Astrocyte (in vitro differentiated cells and primary cell): Measurements from ENCODE around the gene NABP1. TPM values are rescaled to one million over a fixed set of nuclear protein-coding genes. Genes with fewer than 3 reads are reported as not detected.
A peak's percentile ranks its signal among the peaks of the same experiment; 100 is the strongest.

ENCODE experiments used
- DNase-seq: peaks from one replicate; pipeline ENCODE4 v3.0.0-alpha.2; 2010; ENCODE audit warnings: low read depth
- FAIRE-seq: peaks from 2 replicates; lab custom pipeline; 2011; peaks lifted over from hg19 to GRCh38; lab: Jason Lieb, UNC
- H2AFZ ChIP-seq: 2 replicates; pipeline ENCODE4 v1.6.0; 2012; ENCODE audit warnings: low read depth, low read length, inconsistent platforms
- H3K27ac ChIP-seq: 2 replicates; pipeline ENCODE4 v1.5.1; 2011; ENCODE audit warnings: low read depth, low read length, inconsistent platforms
- H3K27me3 ChIP-seq: 2 replicates; pipeline ENCODE4 v1.6.0; 2011; ENCODE audit warnings: low read length, inconsistent platforms; ENCODE audit not compliant: insufficient read depth
- H3K36me3 ChIP-seq: 2 replicates; pipeline ENCODE4 v1.5.1; 2011; ENCODE audit warnings: low read length, inconsistent platforms; ENCODE audit not compliant: insufficient read depth
- H3K4me1 ChIP-seq: 2 replicates; pipeline ENCODE4 v1.5.1; 2011; ENCODE audit warnings: low read length, inconsistent platforms; ENCODE audit not compliant: insufficient read depth
- H3K4me2 ChIP-seq: 2 replicates; pipeline ENCODE4 v1.6.0; 2012; ENCODE audit warnings: low read length, inconsistent platforms
- H3K4me3 ChIP-seq: 2 replicates; pipeline ENCODE4 v1.5.1; 2011; ENCODE audit warnings: low read depth, mild to moderate bottlenecking, low read length, inconsistent platforms; ENCODE audit not compliant: insufficient read depth
- H3K79me2 ChIP-seq: 2 replicates; pipeline ENCODE4 v1.6.0; 2012; ENCODE audit warnings: mild to moderate bottlenecking, low read length, inconsistent platforms; ENCODE audit not compliant: insufficient read depth
- H3K9ac ChIP-seq: 2 replicates; pipeline ENCODE4 v1.6.0; 2012; ENCODE audit warnings: mild to moderate bottlenecking, low read length, inconsistent platforms
- H3K9me3 ChIP-seq: 2 replicates; pipeline ENCODE4 v1.5.1; 2012; ENCODE audit warnings: low read depth, mild to moderate bottlenecking, low read length, inconsistent platforms; ENCODE audit not compliant: insufficient read depth
- H4K20me1 ChIP-seq: 2 replicates; pipeline ENCODE4 v1.6.0; 2012; ENCODE audit warnings: low read length, inconsistent platforms; ENCODE audit not compliant: insufficient read depth
- H3K27ac Mint-ChIP-seq: one replicate; pipeline ENCODE4 v1.8.0; 2021; ENCODE audit warnings: mild to moderate bottlenecking, mixed read lengths; ENCODE audit not compliant: unreplicated experiment
- H3K27me3 Mint-ChIP-seq: one replicate; pipeline ENCODE4 v1.8.0; 2021; ENCODE audit warnings: low read depth, mixed read lengths; ENCODE audit not compliant: unreplicated experiment
- H3K36me3 Mint-ChIP-seq: one replicate; pipeline ENCODE4 v1.8.0; 2021; ENCODE audit warnings: low read depth, mixed read lengths; ENCODE audit not compliant: unreplicated experiment
- H3K4me1 Mint-ChIP-seq: one replicate; pipeline ENCODE4 v1.8.0; 2021; ENCODE audit warnings: low read depth, mixed read lengths; ENCODE audit not compliant: unreplicated experiment
- H3K4me3 Mint-ChIP-seq: one replicate; pipeline ENCODE4 v1.8.0; 2021; ENCODE audit warnings: mild to moderate bottlenecking, moderate library complexity, mixed read lengths; ENCODE audit not compliant: unreplicated experiment
- H3K9me3 Mint-ChIP-seq: one replicate; pipeline ENCODE4 v1.8.0; 2021; ENCODE audit warnings: mild to moderate bottlenecking, mixed read lengths; ENCODE audit not compliant: unreplicated experiment
- CTCF ChIP-seq: IDR thresholded peaks from 2 replicates; pipeline ENCODE4 v1.5.1; 2011; ENCODE audit warnings: low read depth, mild to moderate bottlenecking, inconsistent platforms, low read length, moderate library complexity; ENCODE audit not compliant: insufficient read depth
- EZH2 ChIP-seq: IDR thresholded peaks from 2 replicates; pipeline ENCODE4 v1.6.1; 2012; ENCODE audit warnings: mild to moderate bottlenecking, low read length, inconsistent platforms; ENCODE audit not compliant: insufficient read depth
- total RNA-seq: library from RNA; stranded (reverse); gene quantifications from 2 replicates; pipeline ENCODE4 v1.2.1, GENCODE V29; 2021

Gene NABP1
- total RNA-seq, 1 donor from 2014 or later, result 213 TPM

- no peak for DNase-seq
- H3K4me2 ChIP-seq, result peak overlapping the region; percentile 84
These were observed 41.4 kb upstream of the NABP1 start for GRCh38 chr2:191636586-191636985.

GRCh38 chr2:191637182-191638078 is 40.5 kb upstream of the NABP1 start:
- Histone ChIP-seq H3K4me3 (peak overlapping the region; percentile 2), H4K20me1 (no peaks in the 10 kb centered on the region), H2AFZ (no peak overlapping the region), H3K9ac (peak overlapping the region; percentile 84), H3K4me1 (peaks cover 38% of the 10 kb centered on the region), H3K79me2 (no peaks in the 10 kb centered on the region), H3K27me3 (no peaks in the 10 kb centered on the region), H3K27ac (peak overlapping the region; percentile 97), H3K9me3 (no peaks in the 10 kb centered on the region), H3K4me2 (peak overlapping the region; percentile 84), H3K36me3 (no peaks in the 10 kb centered on the region)
- FAIRE-seq (peak; percentile 71), DNase-seq (peak; percentile 74)
- Mint-ChIP-seq H3K27ac (peak overlapping the region; percentile 95), H3K4me1 (peaks cover 39% of the 10 kb centered on the region), H3K9me3 (no peaks in the 10 kb centered on the region), H3K36me3 (no peaks in the 10 kb centered on the region), H3K27me3 (no peaks in the 10 kb centered on the region), H3K4me3 (peak overlapping the region; percentile 18)
- no peak for TF ChIP-seq CTCF
- TF ChIP-seq EZH2, result no peak

More at GRCh38 chr2:191636586-191636985, 41.4 kb upstream of the NABP1 start:
- H2AFZ ChIP-seq, result no peak overlapping the region
- no peaks in the 10 kb centered on the region for H3K9me3 Mint-ChIP-seq
- H3K4me1 Mint-ChIP-seq, result peaks cover 41% of the 10 kb centered on the region
- H3K27ac Mint-ChIP-seq, result peak overlapping the region; percentile 95
- H3K79me2 ChIP-seq, result no peaks in the 10 kb centered on the region
- H3K9me3 ChIP-seq, result no peaks in the 10 kb centered on the region
- peak overlapping the region; percentile 31 for H3K4me3 ChIP-seq
- no peaks in the 10 kb centered on the region for H3K36me3 ChIP-seq
- H3K27ac ChIP-seq, result peak overlapping the region; percentile 97
- no peaks in the 10 kb centered on the region for H3K27me3 Mint-ChIP-seq
- no peak for FAIRE-seq
- no peak for TF ChIP-seq CTCF
- no peak for TF ChIP-seq EZH2
- no peaks in the 10 kb centered on the region for H3K27me3 ChIP-seq
- no peaks in the 10 kb centered on the region for H3K36me3 Mint-ChIP-seq
- peak overlapping the region; percentile 84 for H3K9ac ChIP-seq
- H3K4me1 ChIP-seq, result peaks cover 38% of the 10 kb centered on the region
- no peaks in the 10 kb centered on the region for H4K20me1 ChIP-seq
- peak overlapping the region; percentile 15 for H3K4me3 Mint-ChIP-seq
